A549 (cell line): ENCODE results near the gene PSMB7.

Experiments
- BHLHE40 ChIP-seq: IDR thresholded peaks from 2 replicates; pipeline ENCODE4 v1.6.1; 2012; ENCODE audit warnings: low read depth, low read length, inconsistent platforms
- FOSB ChIP-seq: fragments of 250-450 bp; sonication (Bioruptor Pico); IDR thresholded peaks from 2 replicates; pipeline ENCODE4 v1.5.0; 2020; ENCODE audit warnings: mild to moderate bottlenecking, moderate library complexity
- KDM1A ChIP-seq: fragments of 200-600 bp; sonication (generic); IDR thresholded peaks from 2 replicates; pipeline ENCODE4 v1.6.1; 2016; ENCODE audit warnings: low read depth, mild to moderate bottlenecking
- MAFK ChIP-seq: fragments of 450-650 bp; IDR thresholded peaks from 2 replicates; pipeline ENCODE4 v1.6.1; 2014; ENCODE audit not compliant: partially characterized antibody
- MYC ChIP-seq: IDR thresholded peaks from 2 replicates; pipeline ENCODE4 v1.6.1; 2012; ENCODE audit warnings: mild to moderate bottlenecking, inconsistent platforms, low read length, improper control_type of control experiment, borderline replicate concordance
- PHF8 ChIP-seq: fragments of 200-600 bp; sonication (generic); IDR thresholded peaks from 2 replicates; pipeline ENCODE4 v1.6.1; 2016; ENCODE audit warnings: low read depth, mild to moderate bottlenecking, antibody characterized with exemption, moderate library complexity, borderline replicate concordance
- POLR2A ChIP-seq: IDR thresholded peaks from 2 replicates; pipeline ENCODE4 v1.6.1; 2012; ENCODE audit warnings: mild to moderate bottlenecking, low read length
- RAD21 ChIP-seq, 2 experiments: fragments of >200 bp in 1 of 2; sonication (Bioruptor Twin) in 1 of 2; formaldehyde crosslinking in 1 of 2; IDR thresholded peaks in 1 of 2; conservative IDR thresholded peaks in 1 of 2; 2 replicates in 1 of 2; 3 replicates in 1 of 2; pipeline ENCODE4 v1.6.1; 2012 to 2018; ENCODE audit warnings: inconsistent platforms in 1 of 2
- TF ChIP-seq, protein P1 (sequence below): fragments of >200 bp; sonication (Bioruptor Twin); formaldehyde crosslinking; IDR thresholded peaks from 3 replicates; pipeline ENCODE4 v1.5.1; 2016

DNA sequence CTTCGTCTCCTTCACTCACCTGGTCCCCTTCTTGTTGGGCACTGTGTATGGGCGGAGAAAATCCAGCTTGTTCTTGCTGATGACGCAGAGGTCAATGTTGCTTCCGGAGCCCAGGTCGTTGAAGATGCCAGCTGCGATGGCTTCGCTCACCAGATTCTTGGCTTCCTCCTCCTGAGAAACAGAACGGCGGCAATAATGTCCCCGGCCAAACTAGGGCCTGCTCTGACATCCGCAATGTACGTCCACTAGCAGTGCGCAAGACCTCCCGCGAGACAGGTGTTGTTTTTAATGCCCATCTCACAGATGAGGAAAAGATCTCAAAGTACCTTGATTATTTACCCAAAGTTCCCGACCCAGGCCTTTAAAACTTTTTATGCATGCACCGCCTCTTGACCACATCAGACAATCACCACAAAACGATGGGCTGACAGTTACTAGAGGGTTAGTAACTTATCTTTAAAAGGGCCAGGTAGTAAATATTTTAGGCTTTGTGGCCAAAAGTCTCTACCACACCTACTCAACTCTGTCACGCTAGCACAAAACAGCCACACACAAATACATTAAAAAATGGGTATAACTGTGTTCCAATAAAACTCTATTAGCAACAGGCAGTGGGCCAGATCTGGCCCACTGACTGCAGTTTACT, 58.4 kb downstream of the PSMB7 start:
- TF ChIP-seq PHF8 (no peak), FOSB (CRISPR knock-in tag) (no peak), KDM1A (no peak), RAD21 (conservative IDR thresholded peaks at IDR 0.05 in 1 of 2, IDR thresholded peaks at IDR 0.05 in 1 of 2) (no peak), MAFK (no peak), POLR2A (no peak), BHLHE40 (no peak), MYC (no peak)
- TF ChIP-seq, protein P1, sequence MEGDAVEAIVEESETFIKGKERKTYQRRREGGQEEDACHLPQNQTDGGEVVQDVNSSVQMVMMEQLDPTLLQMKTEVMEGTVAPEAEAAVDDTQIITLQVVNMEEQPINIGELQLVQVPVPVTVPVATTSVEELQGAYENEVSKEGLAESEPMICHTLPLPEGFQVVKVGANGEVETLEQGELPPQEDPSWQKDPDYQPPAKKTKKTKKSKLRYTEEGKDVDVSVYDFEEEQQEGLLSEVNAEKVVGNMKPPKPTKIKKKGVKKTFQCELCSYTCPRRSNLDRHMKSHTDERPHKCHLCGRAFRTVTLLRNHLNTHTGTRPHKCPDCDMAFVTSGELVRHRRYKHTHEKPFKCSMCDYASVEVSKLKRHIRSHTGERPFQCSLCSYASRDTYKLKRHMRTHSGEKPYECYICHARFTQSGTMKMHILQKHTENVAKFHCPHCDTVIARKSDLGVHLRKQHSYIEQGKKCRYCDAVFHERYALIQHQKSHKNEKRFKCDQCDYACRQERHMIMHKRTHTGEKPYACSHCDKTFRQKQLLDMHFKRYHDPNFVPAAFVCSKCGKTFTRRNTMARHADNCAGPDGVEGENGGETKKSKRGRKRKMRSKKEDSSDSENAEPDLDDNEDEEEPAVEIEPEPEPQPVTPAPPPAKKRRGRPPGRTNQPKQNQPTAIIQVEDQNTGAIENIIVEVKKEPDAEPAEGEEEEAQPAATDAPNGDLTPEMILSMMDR = no peak
